Raji (cell line): ENCODE measurements around the gene PATJ.

Experiments
- POLR2A ChIP-seq: IDR thresholded peaks from 2 replicates; pipeline ENCODE4 v1.6.1; 2011; ENCODE audit warnings: low read depth, low read length, control low read depth; ENCODE audit not compliant: insufficient read depth

The PATJ gene

GRCh38 chr1:62038594-62039284, 296.5 kb downstream of the PATJ start:
- no peak for TF ChIP-seq POLR2A

- TF ChIP-seq POLR2A = no peak
Observed at GRCh38 chr1:62040450-62040849, 298.2 kb downstream of the PATJ start.

GRCh38 chr1:62040973-62041372, 298.7 kb downstream of the PATJ start:
- TF ChIP-seq POLR2A = no peak

GRCh38 chr1:62043154-62043553, 300.9 kb downstream of the PATJ start:
- TF ChIP-seq POLR2A = no peak

GRCh38 chr1:62045574-62045973, 303.3 kb downstream of the PATJ start:
- no peak for TF ChIP-seq POLR2A

- TF ChIP-seq POLR2A = no peak
Observed at GRCh38 chr1:62046927-62047326, 304.6 kb downstream of the PATJ start.

- no peak for TF ChIP-seq POLR2A
Observed at GRCh38 chr1:62050165-62050564, 307.9 kb downstream of the PATJ start.

- no peak for TF ChIP-seq POLR2A
Observed at GRCh38 chr1:62052946-62053345, 310.7 kb downstream of the PATJ start.

- no peak for TF ChIP-seq POLR2A
Observed at GRCh38 chr1:62054188-62054587, 311.9 kb downstream of the PATJ start.

- TF ChIP-seq POLR2A = no peak
Observed at GRCh38 chr1:62057230-62057629, 314.9 kb downstream of the PATJ start.

GRCh38 chr1:62057641-62058290, 315.5 kb downstream of the PATJ start:
- no peak for TF ChIP-seq POLR2A

- no peak for TF ChIP-seq POLR2A
Observed at GRCh38 chr1:62058956-62059355, 316.7 kb downstream of the PATJ start.

- TF ChIP-seq POLR2A = no peak
Observed at GRCh38 chr1:62062087-62062486, 319.8 kb downstream of the PATJ start.

- no peak for TF ChIP-seq POLR2A
Observed at GRCh38 chr1:62064829-62065407, 322.6 kb downstream of the PATJ start.

- TF ChIP-seq POLR2A = no peak
Observed at GRCh38 chr1:62066713-62067112, 324.4 kb downstream of the PATJ start.

GRCh38 chr1:62068416-62068843, 326.1 kb downstream of the PATJ start:
- no peak for TF ChIP-seq POLR2A
